ENCODE results near the gene STX12. TPM values are rescaled to one million over a fixed set of nuclear protein-coding genes. Genes with fewer than 3 reads are reported as not detected.

STX12 gene
- polyA plus RNA-seq, 1 of the 3 experiments (the other 2 are of a cell fraction), result 12.9 TPM

GRCh38 chr1:27832762-27833161 is 59.7 kb downstream of the STX12 start:
- H3K4me2 ChIP-seq, result peak overlapping the region; percentile 79
- H3K9me2 ChIP-seq, result no peaks in the 10 kb centered on the region
- H3K9me3 ChIP-seq, result no peaks in the 10 kb centered on the region
- 64% methylated on average over 2 of the region's 2 CpGs for WGBS (ENCODE audit: low lambda C conversion rate)
- H4K20me1 ChIP-seq (ENCODE audit: insufficient read depth), result peaks cover 4% of the 10 kb centered on the region
- no peak for DNase-seq
- peaks cover 71% of the 10 kb centered on the region for H3K79me2 ChIP-seq (ENCODE audit: insufficient read depth)
- H3K27ac ChIP-seq (ENCODE audit: low read depth in 2 of 2, low read length in 1 of 2), result peak overlapping the region in 1 of 2 experiments; percentile 89; a peak in 2 of 4 replicates
- peaks cover 11% of the 10 kb centered on the region for H3F3A ChIP-seq (replicated peaks; ENCODE audit: insufficient read depth)
- no peaks in the 10 kb centered on the region for H3K27me3 ChIP-seq (ENCODE audit: insufficient read depth)
- H3K36me3 ChIP-seq (replicated peaks in 1 of 2; ENCODE audit: control insufficient read depth in 1 of 2, insufficient read depth in 2 of 2, low read length in 1 of 2), result peaks cover 32 to 34% of the 10 kb centered on the region in 2 experiments
- ChIA-PET POLR2A (no interaction called here), CTCF (interaction anchor here (1.7 to 2.2 kb wide), 2 partner anchors 25 to 163 kb away, joined by 6 to 7 read pairs; no protein-coding TSS in a partner anchor)
- no peak overlapping the region; the same call in 1 of the 2 replicates for H3K9ac ChIP-seq
- no peak overlapping the region for H2AFZ ChIP-seq (ENCODE audit: low read depth)
- H3K4me3 ChIP-seq (ENCODE audit: low read depth in 2 of 2, low read length in 1 of 2), result no peak overlapping the region
- peaks cover 0 to 9% of the 10 kb centered on the region in 2 experiments; a peak in 2 of 4 replicates for H3K4me1 ChIP-seq (ENCODE audit: control insufficient read depth in 1 of 2, insufficient read depth in 2 of 2, low read depth in 1 of 2, low read length in 1 of 2)
- TF ChIP-seq YY1 (IDR thresholded peaks at IDR 0.05; ENCODE audit: low read depth), result no peak
- TF ChIP-seq REST (IDR thresholded peaks at IDR 0.05; ENCODE audit: low read depth, low read length), result no peak
- no peak for TF ChIP-seq RFX5 (IDR thresholded peaks at IDR 0.05; ENCODE audit: low read length)
- TF ChIP-seq GABPA (IDR thresholded peaks at IDR 0.05; ENCODE audit: low read depth), result no peak
- TF ChIP-seq TCF12 (IDR thresholded peaks at IDR 0.05), result peak; percentile 30; the same call in 1 of the 2 replicates
- no peak for TF ChIP-seq MXI1 (IDR thresholded peaks at IDR 0.05; ENCODE audit: low read depth, low read length)
- TF ChIP-seq GATA2 (CRISPR knock-in tag; IDR thresholded peaks at IDR 0.05), result no peak
- no peak for TF ChIP-seq NRF1 (IDR thresholded peaks at IDR 0.05; ENCODE audit: low read depth, low read length)
- no peak for TF ChIP-seq TAF1 (IDR thresholded peaks at IDR 0.05; ENCODE audit: borderline replicate concordance, low read depth, low read length)
- TF ChIP-seq CTCF (IDR thresholded peaks at IDR 0.05), result no peak
- TF ChIP-seq PBX3 (IDR thresholded peaks at IDR 0.05), result 0 out of 2 replicates have a peak, but pooled peaks have one; percentile 5
- TF ChIP-seq POLR2AphosphoS5 (IDR thresholded peaks at IDR 0.05; ENCODE audit: low read depth, low read length), result no peak
- no peak for TF ChIP-seq CHD2 (IDR thresholded peaks at IDR 0.05; ENCODE audit: low read length, partially characterized antibody)
- TF ChIP-seq SIN3A (IDR thresholded peaks at IDR 0.05; ENCODE audit: borderline replicate concordance, low read depth, low read length), result no peak
- no peak for TF ChIP-seq FOXJ3 (CRISPR knock-in tag; IDR thresholded peaks at IDR 0.05)
- peak; percentile 47 for TF ChIP-seq NFIC (IDR thresholded peaks at IDR 0.05; ENCODE audit: borderline replicate concordance)
- TF ChIP-seq JUND (IDR thresholded peaks at IDR 0.05), result peak; percentile 49
- no peak for TF ChIP-seq ELF1 (IDR thresholded peaks at IDR 0.05)
- TF ChIP-seq MAX (IDR thresholded peaks at IDR 0.05; ENCODE audit: low read depth), result peak; percentile 40; the same call in 1 of the 2 replicates
- TF ChIP-seq SMC3 (IDR thresholded peaks at IDR 0.05; ENCODE audit: low read depth, low read length), result no peak
- no peak for TF ChIP-seq MEF2A (IDR thresholded peaks at IDR 0.05; ENCODE audit: borderline replicate concordance, low read depth)
- TF ChIP-seq IRF3 (IDR thresholded peaks at IDR 0.05; ENCODE audit: low read depth, low read length), result no peak
- TF ChIP-seq FOXM1 (IDR thresholded peaks at IDR 0.05; ENCODE audit: low read depth), result no peak
- no peak for TF ChIP-seq TEAD4 (IDR thresholded peaks at IDR 0.05; ENCODE audit: borderline replicate concordance, insufficient read depth)
- no peak for TF ChIP-seq RAD21 (IDR thresholded peaks at IDR 0.05; ENCODE audit: low read length)
- peak; percentile 40; the same call in 1 of the 2 replicates for TF ChIP-seq FOSL2 (IDR thresholded peaks at IDR 0.05; ENCODE audit: borderline replicate concordance, low read depth)
- TF ChIP-seq USF2 (IDR thresholded peaks at IDR 0.05; ENCODE audit: borderline replicate concordance, low read depth, low read length), result no peak

Data from SK-N-SH (cell line).